ENCODE results near the gene NCCRP1.
"Not testable (repeated sequence)": the region's sequence is repeated elsewhere in the genome, so short reads cannot be mapped to it uniquely, and the experiment has no call there.

The NCCRP1 gene

DNA sequence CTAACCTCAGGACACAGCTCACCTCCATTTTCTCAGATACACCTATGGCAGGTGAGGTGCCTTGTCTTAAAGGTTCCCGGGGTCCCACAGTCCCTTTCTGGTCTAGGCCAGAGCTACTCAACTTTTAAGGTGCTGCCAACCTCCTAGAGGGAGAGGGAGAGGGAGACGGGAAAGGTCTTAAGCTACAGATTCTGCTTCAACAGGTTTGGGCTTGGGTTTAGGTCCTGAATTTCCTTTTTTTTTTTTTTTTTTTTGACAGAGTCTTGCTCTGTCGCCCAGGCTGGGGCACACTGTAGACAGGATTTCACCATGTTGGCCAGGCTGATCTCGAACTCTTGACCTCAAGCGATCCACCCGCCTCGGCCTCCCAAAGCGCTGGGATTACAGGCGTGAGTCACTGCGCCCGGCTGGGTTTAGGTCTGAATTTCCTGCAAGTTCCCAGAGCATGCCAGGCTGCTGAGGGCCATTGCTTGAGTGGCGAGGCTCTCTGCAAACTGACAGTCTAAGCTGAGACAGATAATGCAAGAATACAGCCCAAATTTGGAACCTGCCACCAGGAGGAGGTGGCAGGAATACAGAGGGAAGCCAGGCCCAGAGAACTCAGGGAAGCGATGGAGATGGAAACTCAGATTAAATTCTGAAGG lies 15.1 kb downstream of the NCCRP1 start:
- no peak for DNase-seq

DNA sequence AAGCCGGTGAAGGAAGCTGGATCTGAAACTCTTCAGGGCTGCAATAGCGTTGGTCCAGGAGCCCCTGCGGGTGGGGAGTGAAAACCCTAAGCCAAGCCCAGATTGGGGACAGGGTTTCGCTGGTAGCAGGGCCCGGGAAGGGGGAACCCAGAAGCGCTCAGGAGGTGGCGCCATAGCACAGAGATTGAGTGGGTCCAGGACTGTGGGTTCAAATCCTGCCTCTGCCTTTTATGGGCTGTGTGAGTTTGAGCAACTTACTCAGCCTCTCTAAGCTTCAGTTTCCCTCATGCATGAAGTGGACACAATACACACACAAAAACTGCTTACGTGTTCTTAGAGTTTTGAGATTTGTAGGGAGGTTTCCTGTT lies 15.6 kb downstream of the NCCRP1 start:
- peak; percentile 48 for DNase-seq

DNA sequence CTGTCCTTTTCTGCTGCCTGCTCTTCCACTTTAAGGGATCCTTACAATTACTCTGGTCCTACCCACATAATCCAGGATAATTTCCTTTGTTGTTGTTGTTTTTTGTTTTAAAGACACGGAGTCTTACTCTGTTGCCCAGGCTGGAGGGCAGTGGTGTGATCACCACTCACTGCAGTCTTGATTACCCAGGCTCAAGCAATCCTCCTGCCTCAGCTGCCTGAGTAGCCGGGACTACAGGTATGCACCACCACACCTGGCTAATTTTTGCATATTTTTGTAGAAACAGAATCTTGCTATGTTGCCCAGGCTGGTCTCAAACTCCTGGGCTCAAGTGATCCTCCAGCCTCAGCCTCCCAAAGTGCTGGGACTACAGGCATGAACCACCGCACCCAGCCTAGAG lies 18.6 kb downstream of the NCCRP1 start:
- DNase-seq = not testable (repeated sequence)

DNA sequence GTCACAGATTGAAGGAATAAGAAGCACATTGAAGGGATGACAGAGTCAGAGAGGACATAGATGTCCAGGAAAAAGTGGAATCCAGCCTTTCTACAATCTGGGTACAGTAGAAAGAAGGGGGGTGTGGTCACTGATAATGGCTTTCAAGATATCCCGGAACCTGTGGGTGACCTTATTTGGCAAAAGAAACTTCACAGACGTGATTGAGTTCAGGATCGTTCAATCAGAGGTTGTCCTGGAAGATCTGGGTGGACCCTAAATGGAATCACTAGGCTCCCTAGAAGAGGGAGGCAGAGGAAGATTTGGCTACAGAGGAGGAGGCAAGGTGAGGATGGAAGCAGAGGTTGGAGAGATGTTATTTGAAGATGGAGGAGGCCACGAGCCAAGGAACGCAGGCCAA lies 20.3 kb downstream of the NCCRP1 start:
- DNase-seq = no peak

DNA sequence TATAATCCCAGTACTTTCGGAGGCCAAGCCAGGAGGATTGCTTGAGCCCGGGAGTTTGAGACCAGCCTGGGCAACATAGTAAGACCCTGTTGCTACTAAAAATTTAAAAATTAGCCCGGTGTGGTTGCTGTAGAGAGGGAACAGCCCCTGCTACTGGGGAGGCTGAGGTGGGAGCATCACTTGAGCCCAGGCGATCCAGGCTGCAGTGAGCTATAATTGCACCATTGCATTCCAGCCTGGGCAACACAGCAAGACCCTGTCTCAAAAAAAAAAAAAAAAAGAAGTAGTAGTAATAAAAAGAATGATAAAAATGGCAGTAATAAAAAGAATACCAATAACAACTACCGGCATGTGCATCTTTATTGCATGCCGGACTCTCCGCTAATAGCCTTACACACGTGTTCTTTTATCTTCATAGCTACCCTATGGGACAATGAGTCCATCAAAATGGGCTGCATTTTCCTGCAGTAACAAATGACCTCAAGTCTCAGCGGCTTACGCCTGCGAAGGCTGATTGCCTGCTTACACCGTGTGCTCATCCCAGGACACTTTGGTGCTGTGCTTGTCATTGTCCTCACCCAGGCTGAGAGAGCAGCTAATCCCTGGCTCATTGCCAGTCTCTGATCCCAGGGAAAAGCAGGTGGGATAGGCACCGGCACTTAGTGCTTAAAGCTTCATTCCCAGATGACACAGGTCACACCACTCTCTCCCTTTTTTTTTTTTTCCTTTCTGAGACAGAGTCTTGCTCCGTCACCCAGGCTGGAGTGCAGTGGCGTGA lies 21.7 kb downstream of the NCCRP1 start:
- DNase-seq = no peak

DNA sequence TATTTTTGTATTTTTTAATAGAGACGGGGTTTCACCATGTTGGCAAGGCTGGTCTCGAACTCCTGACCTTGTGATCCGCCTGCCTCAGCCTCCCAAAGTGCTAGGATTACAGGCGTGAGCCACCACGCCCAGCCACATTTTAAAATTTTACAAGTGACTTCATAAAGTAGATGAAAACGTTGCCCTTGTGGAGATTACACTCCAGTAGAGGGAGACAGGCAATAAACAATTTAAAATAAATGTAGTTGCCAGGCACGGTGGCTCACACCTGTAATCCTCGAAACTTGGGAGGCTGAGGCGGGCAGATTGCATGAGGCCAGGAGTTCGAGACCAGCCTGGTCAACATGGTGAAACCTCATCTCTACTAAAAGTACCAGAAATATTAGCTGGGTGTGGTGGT lies 22.3 kb downstream of the NCCRP1 start:
- DNase-seq = not testable (repeated sequence)

DNA sequence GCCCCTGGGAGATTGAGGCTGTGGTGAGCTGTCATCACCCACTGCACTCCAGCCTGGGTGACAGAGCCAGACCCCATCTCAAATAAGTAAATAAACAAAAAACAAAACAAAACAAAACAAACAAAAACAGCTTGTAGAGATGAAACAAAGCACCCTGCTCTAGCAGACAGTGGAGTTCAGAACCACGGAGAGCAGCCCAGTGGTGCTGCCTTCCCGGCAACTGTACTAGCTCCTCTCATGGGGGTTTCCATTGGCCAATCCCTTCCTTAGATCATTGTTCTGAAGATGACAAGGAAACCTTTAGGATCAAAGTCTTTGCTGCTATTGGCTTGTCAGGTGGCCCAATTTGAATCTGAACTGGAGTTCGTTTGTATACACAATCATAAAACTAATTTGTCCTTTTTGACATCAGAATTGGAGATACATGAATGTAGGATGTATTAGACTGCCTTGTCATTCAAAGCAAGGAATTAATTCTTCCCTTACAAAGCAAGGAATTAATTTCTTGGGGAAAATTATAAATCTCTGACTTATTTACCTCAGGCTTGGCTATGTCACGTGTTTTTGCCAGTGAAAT lies 27.0 kb downstream of the NCCRP1 start:
- no peak for DNase-seq

DNA sequence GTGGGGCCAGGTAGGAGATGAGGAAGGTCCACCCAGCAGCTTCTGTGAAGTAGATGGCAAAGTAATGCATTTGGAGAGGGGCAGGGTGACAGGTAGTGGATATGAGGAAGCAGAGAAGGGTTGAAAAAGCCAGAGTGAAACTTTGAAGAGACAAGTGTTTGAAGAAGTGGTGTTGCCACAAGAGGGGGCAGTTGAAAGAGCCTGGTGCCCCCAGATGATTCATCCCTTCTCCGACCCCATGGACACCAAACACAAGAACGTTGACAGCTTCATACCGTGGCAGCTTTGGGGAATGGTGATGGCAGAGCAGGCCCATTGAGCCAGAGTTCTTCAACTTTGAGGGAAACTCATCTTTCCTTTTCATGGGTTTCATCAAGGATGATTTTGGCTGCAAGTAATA lies 28.1 kb downstream of the NCCRP1 start:
- DNase-seq = no peak

DNA sequence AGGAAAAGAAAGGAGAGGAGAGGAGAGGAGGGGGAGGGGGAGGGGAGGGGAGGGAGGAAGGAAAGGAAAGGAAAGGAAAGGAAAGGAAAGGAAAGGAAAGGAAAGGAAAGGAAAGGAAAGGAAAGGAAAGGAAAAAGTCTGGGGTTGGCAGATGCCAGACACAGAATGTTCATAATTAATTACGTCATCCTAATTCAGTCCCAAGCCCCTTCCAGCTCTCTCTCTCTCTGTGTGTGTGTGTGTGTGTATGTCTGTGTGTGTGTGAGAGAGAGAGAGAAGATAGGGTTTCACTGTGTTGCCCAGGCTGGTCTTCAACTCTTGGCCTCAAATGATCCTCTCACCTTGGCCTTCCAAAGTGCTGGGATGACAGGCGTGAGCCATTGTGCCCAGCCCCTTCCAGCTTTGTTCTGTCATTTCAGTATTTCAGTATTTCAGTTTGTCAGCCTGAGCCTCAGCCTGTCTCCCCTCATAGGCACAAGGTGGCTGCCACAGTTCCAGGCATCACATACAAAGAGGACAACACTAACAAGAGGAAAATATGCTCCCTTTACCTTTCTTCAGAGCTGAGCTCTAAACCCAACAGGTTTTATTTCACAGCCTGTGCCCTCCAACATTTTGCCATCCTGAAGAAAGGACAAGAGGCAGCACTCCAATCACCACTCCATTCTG lies 33.5 kb downstream of the NCCRP1 start:
- DNase-seq = no peak

DNA sequence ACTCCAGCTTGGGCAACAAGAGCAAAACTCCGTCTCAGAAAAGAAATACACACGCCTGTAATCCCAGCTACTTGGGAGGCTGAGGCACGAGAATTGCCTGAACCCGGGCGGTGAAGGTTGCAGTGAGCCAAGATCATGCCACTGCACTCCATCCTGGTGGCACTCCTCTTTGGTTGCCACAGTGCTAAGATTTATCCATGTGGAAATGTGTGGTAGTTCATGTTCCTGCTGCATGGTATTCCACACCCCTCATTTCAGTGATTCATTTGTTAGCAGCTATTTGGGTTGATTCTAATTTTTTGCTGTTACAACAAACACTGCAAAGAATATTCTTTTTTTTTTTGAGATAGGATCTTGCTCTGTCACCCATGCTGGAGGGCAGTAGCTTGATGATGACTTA lies 35.9 kb downstream of the NCCRP1 start:
- DNase-seq = no peak

DNA sequence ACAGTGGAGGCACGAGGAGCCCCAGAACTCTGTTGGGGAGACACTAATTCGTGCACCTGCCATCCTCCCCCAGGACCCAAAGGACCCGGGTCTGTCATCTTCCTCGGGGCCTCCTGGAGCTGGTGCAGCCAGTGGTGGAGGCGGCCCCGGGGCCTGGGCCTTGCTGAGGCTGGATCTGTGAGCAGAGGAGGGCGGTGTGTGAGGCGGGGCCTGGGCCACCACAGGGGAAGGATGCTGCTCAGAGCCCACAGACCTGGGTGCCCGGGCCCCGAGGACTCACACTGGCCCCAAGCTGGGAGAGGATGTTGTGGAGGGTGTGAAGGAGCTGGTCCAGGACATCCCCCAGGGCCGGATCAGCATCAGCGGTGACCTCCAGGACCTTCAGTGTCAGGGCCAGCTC lies 39.8 kb downstream of the NCCRP1 start:
- no peak for DNase-seq

DNA sequence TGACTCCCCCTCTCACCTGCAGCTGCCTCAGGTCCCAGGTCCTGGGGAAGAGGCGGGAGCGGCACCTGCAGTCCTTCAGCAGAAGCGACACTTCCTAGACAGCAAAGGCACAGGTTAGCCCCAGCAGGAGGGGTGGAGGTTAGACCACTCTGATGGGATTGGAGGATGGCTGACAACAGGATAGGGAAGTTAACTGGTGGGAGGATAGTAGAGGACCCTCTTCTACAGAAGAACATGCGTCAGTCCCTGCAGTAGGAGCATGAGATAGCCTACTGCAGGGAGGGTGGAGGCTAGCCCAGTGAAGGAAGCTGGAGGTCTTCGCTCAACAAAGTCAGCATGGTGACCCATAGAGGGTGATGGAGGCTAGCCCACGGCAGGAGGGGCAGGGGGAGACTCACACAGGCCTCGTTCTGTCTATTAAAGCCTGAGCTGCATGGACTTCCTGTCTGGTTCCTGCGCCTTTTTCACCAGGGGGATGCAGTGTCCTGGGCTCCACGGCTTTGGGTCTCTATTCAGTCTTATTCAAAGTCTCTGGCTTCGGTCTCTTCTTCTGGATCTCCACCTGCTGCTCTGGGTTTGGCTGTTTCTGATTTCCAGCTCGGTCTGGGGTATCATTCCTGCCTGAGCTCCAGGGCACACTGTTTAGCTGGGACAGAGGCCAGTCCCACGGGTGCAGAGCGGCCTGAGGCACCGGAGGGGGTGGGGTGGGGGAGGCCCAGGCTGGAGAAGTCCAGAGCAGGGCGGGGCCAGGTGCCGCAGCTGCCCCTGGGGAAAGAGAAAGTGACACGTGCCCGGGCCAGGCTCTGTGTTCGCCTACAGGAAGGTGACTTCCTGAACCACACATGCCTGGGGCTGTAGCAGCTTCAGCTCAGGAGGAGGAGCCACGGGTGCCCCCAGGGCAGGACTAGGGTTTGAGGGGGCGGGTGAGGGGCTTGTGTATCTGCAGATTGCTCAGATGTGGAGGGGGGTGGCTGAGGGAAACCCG lies 40.7 kb downstream of the NCCRP1 start:
- peak; percentile 18 for DNase-seq

DNA sequence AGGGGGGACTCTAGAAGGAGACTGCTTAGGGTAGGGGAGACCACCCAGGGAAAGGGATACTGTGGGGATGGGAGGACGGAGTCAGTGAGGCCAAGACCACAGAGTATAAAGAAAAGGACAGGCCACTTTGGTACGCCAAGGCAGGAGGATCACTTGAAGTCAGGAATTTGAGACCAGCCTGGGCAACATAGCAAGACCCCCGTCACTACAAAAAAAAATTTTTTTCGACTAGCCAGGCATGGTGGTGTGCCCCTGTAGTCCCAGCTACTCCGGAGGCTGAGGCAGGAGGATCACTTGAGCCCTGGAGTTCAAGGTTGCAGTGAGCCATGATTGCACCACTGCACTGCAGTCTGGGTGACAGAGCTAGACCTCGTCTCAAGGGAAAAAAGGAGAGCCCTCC lies 41.4 kb downstream of the NCCRP1 start:
- DNase-seq = no peak

DNA sequence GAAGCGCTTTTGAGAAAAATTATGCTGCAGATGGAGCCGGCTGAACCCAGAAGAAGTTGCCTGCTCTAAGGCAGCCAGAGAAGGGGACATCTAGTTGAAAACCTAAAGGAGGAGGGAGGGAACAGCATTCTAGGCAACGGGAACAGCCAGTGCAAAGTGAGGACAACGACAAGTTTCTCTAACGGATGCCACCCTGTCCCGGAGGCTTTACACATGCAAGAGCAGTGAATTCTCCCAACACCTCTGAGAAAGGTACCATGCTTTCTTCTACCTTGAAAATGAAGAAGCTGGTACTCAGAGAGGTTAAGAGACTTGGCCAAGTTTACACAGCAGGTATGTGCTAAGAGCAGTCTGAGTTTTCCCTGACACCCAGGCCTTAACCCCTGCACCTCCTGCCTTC lies 42.2 kb downstream of the NCCRP1 start:
- DNase-seq = no peak

DNA sequence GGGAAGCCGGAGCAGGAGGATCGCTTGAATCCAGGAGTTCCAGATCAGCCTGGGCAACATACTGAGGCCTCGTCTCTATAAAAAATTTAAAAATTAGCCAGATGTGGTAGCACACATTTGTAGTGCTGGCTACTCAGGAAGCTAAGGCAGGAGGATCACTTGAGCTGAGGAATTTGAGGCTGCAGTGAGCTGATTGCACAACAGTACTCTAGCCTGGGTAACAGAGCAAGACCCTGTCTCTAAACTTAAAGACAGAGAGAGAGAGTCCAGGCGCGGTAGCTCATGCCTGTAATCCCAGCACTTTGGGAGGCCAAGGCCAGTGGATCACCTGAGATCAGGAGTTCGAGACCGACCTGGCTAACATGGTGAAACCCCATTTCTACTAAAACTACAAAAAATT lies 43.7 kb downstream of the NCCRP1 start:
- no peak for DNase-seq

DNA sequence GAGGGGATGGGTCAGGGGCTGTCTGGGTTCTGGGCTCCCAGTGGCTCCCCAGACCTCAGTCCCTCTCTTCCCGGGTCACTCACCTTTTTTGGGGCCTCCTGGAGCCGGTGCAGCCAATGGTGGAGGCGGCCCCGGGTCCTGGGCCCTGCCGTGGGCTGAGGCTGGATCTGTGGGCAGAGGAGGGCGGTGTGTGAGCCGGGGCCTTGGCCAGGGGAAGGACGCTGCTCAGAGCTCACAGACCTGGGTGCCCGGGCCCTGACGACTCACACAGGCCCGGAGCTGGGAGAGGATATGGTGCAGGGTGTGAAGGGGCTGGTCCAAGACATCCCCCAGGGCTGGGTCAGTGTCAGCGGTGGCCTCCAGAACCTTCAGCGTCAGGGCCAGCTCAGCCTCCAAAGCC lies 47.0 kb downstream of the NCCRP1 start:
- DNase-seq = not testable (repeated sequence)

DNA sequence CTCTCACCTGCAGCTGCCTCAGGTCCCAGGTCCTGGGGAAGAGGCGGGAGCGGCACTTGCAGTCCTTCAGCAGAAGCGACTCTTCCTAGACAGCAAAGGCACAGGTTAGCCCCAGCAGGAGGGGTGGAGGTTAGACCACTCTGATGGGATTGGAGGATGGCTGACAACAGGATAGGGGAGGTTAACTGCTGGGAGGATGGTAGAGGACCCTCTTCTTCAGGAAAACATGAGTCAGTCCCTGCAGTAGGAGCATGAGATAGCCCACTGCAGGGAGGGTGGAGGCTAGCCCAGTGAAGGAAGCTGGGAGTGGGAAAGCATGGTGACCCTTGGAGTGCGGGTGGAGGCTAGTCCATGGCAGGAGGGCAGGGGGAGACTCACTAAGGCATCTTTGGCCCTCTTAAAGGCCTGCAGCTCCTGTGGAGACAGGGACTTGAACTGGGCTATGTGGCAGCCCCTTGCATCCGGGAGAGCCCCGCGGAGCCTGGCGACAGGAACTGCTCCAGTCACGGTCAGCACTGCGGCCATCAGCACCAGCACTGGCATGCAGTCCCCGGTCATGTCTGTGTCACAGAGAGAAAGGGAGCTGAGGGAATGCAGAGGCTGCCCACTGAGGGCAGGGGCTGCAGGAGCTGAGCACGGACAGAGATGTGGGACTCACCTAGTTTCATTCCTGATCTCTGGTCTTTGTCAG lies 47.8 kb downstream of the NCCRP1 start, which contains the start of gene IFNL3:
IFNL3 (minus strand) TSS at position 597 of the 691 bp plus-strand sequence; CDS start at position 558, 39 bp downstream.
- not testable (repeated sequence) for DNase-seq

DNA sequence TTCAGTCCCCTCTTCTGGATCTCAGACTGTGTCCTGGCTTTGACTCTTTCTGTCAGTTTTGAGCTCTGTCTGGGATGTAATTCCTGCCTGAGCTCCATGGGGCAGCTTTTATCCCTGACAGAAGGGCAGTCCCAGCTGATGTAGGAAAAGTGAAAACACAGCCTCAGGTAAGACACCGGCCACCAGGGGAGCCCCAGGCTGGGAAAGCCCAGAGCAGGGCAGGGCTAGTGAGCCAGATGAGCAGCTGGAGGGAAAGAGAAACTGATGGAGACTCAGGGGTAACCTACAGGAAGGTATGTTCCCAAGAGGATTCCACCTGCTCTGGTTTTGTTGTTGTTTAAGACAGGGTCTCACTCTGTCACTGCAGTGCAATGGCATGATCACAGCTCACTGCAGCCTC lies 48.4 kb downstream of the NCCRP1 start:
- not testable (repeated sequence) for DNase-seq

DNA sequence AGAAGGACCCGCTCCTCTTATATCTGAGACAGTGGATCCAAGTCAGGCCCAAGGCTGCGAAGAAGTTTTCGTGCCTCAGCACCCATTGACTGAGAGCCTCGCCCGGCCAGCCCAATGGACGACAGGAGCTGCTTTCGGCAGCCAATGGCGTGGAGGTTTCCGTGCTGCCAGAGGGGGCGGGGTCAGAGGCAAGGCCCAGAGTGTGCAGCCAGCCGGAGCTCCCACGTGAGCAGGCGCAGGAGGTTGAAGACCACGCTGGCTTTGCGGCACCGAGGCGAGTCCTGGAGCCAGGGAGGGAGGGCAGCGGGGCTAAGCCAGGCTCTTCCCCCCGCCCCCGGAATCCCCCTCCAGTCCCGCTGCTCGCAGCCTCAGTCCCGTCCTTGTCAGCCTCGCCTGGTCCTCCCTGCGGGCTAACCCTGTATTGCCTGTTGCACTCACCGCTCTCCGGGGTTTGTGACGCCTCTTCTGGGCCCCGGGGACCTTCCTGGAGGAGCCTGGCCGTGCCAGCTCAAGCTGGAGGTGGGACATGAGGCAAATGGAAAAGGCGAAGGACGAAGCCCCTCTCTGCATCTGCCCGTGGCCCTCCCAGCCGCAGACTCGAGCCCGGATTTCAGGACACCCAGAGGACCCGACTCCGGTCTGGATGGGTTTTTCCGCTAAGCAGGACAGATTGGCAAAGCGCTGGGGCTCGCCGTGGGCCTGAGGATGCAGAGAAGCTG lies 50.3 kb downstream of the NCCRP1 start:
- peak; percentile 33 for DNase-seq

DNA sequence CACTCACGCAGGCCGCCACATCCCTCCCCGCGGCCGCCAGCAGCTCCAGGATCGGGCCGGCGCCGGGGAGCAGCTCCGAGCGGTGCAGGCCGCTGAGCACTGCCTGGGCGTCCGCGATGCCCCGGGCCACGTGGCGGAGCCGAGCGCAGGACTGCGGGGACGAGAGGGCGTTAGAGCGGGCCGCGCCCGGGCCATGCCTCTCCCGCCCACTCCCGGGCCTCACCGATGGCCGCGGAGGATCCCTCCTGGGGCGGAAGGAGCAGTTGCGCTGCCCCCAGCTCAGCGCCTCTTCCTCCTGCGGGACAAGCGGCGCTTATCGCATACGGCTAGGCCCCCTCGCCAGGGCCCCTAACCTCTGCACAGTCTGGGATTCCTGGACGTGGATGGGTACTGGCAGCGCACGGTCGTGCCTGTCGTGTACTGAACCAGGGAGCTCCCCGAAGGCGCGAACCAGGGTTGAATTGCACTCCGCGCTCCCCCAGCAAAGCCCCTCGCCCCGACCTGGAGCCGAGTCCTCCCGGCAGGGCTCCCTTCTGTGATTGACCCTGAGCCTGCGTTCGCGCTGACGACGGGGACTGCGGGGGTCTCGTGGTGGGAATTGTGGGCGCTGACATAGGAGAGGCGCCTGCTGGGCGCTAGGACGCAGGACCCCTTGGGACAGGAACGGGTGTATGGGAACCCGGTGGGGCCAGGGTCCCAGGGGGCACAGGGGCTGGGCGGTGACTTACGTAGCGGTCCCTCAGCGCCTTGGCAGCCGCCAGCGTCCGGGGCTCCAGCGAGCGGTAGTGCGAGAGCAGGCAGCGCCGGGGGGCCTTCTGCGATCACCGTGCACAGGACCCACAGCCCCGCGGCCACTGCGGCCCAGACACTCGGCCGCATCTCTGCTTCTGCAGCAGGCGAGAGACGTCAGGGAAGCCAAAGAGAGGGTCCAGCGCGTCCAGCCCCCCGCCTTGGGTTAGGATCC lies 51.2 kb downstream of the NCCRP1 start:
- no peak for DNase-seq

Data from CD4-positive, alpha-beta T cell treated with Interleukin-4 for 4 hours (primary cell).